ENCODE measurements around the gene TMEM163. TPM values are rescaled to one million over a fixed set of nuclear protein-coding genes. Genes with fewer than 3 reads are reported as not detected.

TMEM163 gene
- total and polyA plus RNA-seq, 2 experiments from 2014 or later: 1.1 TPM

DNA sequence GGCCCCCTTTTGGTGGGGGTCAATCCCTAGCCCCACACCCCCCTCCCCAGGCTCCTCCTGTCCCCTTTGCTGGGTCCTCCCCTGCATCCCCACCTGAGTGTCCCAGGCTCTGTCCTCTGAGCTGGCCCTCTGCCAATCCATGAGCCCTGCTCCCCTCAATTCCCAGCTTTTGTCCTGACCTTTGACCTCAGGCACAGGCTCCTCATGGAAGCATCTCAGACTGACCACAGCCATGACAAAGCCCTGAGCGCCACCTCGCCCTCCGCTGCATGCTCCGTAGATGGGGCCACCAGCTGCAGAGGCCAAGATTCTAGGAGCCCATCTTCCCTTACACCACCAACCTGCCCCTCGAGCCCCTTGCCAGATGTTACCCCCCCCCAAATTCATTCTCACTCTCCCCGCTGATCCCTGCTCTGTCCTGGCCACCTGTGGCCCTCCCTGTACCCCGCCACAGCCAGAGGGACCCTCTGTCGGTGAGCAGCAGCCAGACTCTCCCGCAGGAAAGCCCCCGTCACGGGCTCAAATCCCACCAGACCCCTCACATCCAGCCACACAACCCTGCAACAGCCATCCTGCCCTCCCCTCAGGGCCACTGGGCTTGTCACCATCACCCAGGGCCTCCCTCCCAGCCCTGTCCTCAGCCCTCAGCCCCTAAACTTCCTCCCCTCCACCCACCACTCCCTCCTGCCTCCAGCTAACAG is 258.9 kb downstream of the TMEM163 start:
- DNase-seq (ENCODE audit: low spot score): no peak
- Histone ChIP-seq H3K4me1 (ENCODE audit: insufficient read depth) (no peaks in the 10 kb centered on the region), H4K20me1 (ENCODE audit: insufficient read depth, poor library complexity, severe bottlenecking) (no peaks in the 10 kb centered on the region), H3K36me3 (replicated peaks; ENCODE audit: insufficient read depth, low read depth) (no peaks in the 10 kb centered on the region), H3K79me2 (no peaks in the 10 kb centered on the region), H3K4me3 (no peak overlapping the region), H3K27ac (no peak overlapping the region), H3K27me3 (no peaks in the 10 kb centered on the region), H2AFZ (no peak overlapping the region), H3K9me3 (ENCODE audit: low read depth) (no peaks in the 10 kb centered on the region), H3K4me2 (no peak overlapping the region), H3K9me2 (replicated peaks; ENCODE audit: insufficient read depth) (no peaks in the 10 kb centered on the region)
- TF ChIP-seq EZH2 (IDR thresholded peaks at IDR 0.05; ENCODE audit: borderline replicate concordance) (no peak), EZH2phosphoT487 (IDR thresholded peaks at IDR 0.05; ENCODE audit: low read depth, severe bottlenecking, unreplicated experiment) (no peak), CTCF (IDR thresholded peaks at IDR 0.05; ENCODE audit: poor library complexity) (no peak)
- WGBS (ENCODE audit: low lambda C conversion rate, missing lambda C conversion rate): 97% methylated on average over 11 of the region's 11 CpGs

DNA sequence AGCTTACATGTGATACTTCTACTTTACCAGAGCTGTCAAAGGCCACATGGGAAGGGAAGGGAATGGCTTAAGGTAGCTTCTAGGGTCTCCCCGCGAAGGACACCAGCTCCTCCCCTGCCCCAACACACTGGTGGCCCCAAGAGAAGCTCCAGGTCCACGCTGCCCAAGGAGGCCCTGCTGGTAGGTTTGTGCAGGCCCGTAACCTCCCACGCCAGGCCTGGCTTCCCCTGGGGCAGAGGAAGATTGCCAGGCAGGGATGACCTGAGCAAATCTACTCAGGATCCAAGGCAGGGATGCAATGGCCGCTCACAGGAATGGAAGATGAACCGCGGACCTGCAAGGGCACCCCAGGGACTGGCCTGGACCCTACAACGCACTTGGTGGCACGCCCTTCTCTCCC is 259.9 kb downstream of the TMEM163 start:
- 90% methylated on average over 10 of the region's 10 CpGs for WGBS (ENCODE audit: low lambda C conversion rate, missing lambda C conversion rate)
- H3K27me3 ChIP-seq: no peaks in the 10 kb centered on the region
- H3K79me2 ChIP-seq: no peaks in the 10 kb centered on the region
- H3K4me1 ChIP-seq (ENCODE audit: insufficient read depth): no peaks in the 10 kb centered on the region
- TF ChIP-seq EZH2phosphoT487 (IDR thresholded peaks at IDR 0.05; ENCODE audit: low read depth, severe bottlenecking, unreplicated experiment) (no peak), CTCF (IDR thresholded peaks at IDR 0.05; ENCODE audit: poor library complexity) (no peak), EZH2 (IDR thresholded peaks at IDR 0.05; ENCODE audit: borderline replicate concordance) (no peak)
- H2AFZ ChIP-seq: no peak overlapping the region
- H3K4me3 ChIP-seq: no peak overlapping the region
- H4K20me1 ChIP-seq (ENCODE audit: insufficient read depth, poor library complexity, severe bottlenecking): no peaks in the 10 kb centered on the region
- no peaks in the 10 kb centered on the region for H3K9me3 ChIP-seq (ENCODE audit: low read depth)
- no peak overlapping the region for H3K27ac ChIP-seq
- no peaks in the 10 kb centered on the region for H3K36me3 ChIP-seq (replicated peaks; ENCODE audit: insufficient read depth, low read depth)
- no peak overlapping the region for H3K4me2 ChIP-seq
- H3K9me2 ChIP-seq (replicated peaks; ENCODE audit: insufficient read depth): no peaks in the 10 kb centered on the region
- DNase-seq (ENCODE audit: low spot score): no peak

GRCh38 chr2:134458473-134458853 is 260.3 kb downstream of the TMEM163 start:
- Histone ChIP-seq H3K27ac (no peak overlapping the region), H3K4me2 (no peak overlapping the region), H3K9me3 (ENCODE audit: low read depth) (no peaks in the 10 kb centered on the region), H3K79me2 (no peaks in the 10 kb centered on the region), H3K36me3 (replicated peaks; ENCODE audit: insufficient read depth, low read depth) (no peaks in the 10 kb centered on the region), H3K9me2 (replicated peaks; ENCODE audit: insufficient read depth) (no peaks in the 10 kb centered on the region), H2AFZ (no peak overlapping the region), H3K27me3 (no peaks in the 10 kb centered on the region), H4K20me1 (ENCODE audit: insufficient read depth, poor library complexity, severe bottlenecking) (no peaks in the 10 kb centered on the region), H3K4me1 (ENCODE audit: insufficient read depth) (no peaks in the 10 kb centered on the region), H3K4me3 (no peak overlapping the region)
- TF ChIP-seq CTCF (IDR thresholded peaks at IDR 0.05; ENCODE audit: poor library complexity): no peak
- TF ChIP-seq EZH2phosphoT487 (IDR thresholded peaks at IDR 0.05; ENCODE audit: low read depth, severe bottlenecking, unreplicated experiment): no peak
- TF ChIP-seq EZH2 (IDR thresholded peaks at IDR 0.05; ENCODE audit: borderline replicate concordance): no peak
- no peak for DNase-seq (ENCODE audit: low spot score)
- 96% methylated on average over 6 of the region's 6 CpGs for WGBS (ENCODE audit: low lambda C conversion rate, missing lambda C conversion rate)

All from hepatocyte (in vitro differentiated cells).